ENCODE data around the gene TMEM176A. TPM values are rescaled to one million over a fixed set of nuclear protein-coding genes. Genes with fewer than 3 reads are reported as not detected.
A peak's percentile ranks its signal among the peaks of the same experiment; 100 is the strongest.

The TMEM176A gene
- total and polyA plus RNA-seq, 9 donors: 6.2 to 19.4 (median 13.8) TPM

DNA sequence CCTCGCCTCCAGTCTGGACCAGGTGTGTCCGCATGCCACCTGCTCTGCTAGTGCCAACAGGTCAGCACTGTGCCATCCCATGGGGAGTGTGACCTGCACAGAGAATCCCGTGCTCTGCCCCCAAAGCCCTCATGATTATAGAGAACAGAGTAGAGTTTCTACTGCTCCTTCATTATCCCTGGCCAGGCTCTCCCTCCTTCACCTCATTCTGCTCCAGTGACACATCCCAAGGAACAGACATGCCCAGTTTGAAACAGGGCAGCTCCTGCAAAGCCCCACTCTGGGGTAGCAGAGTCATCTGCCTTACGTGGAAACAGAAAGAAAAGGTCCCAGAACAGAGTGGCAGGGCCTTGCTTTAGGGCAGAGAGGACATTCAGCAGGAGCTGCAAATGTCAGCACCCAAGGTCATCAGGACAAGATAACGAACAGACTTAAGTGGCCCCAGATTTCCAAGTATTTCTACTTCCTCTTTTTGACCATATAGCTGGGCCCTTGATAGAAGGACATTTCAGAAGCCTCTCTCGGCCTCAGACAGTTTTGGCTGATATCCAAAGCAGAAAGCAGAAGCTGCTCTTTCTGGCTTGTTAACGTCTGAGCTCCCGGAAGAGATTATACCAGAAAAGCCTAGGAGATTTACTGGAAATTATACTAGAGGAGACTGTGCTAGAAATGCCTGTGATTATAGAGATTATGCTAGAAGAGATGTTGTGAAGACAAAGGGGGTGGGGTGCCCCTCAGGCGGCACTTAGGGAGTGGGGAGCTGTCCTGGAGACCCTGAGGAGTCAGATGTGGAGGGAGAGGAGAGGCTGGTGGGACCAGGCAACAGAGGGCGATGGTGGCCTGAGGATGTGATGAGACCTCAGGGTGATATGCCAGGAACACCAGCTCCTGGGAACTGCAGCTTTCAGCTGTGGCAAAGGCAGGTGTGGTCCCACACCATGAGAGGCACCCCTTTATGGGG lies 13.0 kb upstream of the TMEM176A start:
- Histone ChIP-seq H3K36me3 (ENCODE audit: control insufficient read depth, insufficient read depth, low read length) (peaks cover 7% of the 10 kb centered on the region), H3K27ac (ENCODE audit: low read length) (peak overlapping the region; percentile 82), H3K9me3 (replicated peaks; ENCODE audit: control insufficient read depth, low read depth, low read length) (no peaks in the 10 kb centered on the region), H3K27me3 (ENCODE audit: control insufficient read depth, insufficient read depth, low read length) (no peaks in the 10 kb centered on the region), H3K4me3 (ENCODE audit: low read length) (no peak overlapping the region), H3K4me1 (ENCODE audit: control insufficient read depth, insufficient read depth, low read length) (peaks cover 48% of the 10 kb centered on the region)
- peak; percentile 92 for DNase-seq
- 26% methylated on average over 8 of the region's 10 CpGs for WGBS (ENCODE audit: insufficient coverage)

DNA sequence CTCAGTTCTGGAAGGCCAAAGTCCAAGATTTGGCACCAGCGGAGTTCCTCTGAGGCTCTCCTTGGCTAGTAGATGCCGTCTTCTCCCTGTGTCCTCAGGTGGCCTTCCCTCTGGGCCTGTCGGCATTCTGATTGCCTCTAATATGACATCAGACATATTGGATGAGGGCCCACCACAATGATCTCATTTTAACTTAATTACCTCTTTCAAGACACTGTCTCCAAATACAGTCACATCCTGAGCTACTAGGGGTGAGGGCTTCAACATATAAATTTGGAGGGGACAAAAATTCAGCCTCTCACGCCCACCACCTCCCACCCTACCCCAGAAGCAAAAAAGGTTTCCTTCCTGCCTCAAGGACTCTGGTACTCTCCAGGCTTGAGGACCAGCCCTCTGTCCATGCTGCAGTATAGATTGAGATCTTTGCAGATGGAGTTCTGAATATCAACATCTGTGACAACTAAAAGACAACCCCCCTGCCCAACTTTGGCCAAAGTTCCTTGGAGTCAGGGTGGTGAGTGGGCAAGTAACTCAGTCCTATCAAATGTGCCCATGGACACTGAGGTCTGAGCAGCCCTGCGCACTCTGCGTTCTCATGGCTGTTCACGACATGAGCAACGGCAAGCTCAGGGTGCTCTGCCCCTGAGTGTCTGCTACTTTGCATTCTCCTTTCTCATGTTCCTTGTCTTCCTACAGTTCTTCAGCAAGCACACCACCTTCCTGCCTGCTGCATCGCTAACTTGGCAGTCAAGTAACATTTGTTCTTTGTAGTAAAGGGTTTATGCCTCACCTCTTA lies 11.9 kb upstream of the TMEM176A start:
- H3K36me3 ChIP-seq (ENCODE audit: control insufficient read depth, insufficient read depth, low read length): peaks cover 10% of the 10 kb centered on the region
- H3K27me3 ChIP-seq (ENCODE audit: control insufficient read depth, insufficient read depth, low read length): no peaks in the 10 kb centered on the region
- peaks cover 48% of the 10 kb centered on the region for H3K4me1 ChIP-seq (ENCODE audit: control insufficient read depth, insufficient read depth, low read length)
- no peaks in the 10 kb centered on the region for H3K9me3 ChIP-seq (replicated peaks; ENCODE audit: control insufficient read depth, low read depth, low read length)
- DNase-seq: peak; percentile 89
- 54% methylated on average over 5 of the region's 9 CpGs for WGBS (ENCODE audit: insufficient coverage)
- peak overlapping the region; percentile 82 for H3K27ac ChIP-seq (ENCODE audit: low read length)
- no peak overlapping the region for H3K4me3 ChIP-seq (ENCODE audit: low read length)

DNA sequence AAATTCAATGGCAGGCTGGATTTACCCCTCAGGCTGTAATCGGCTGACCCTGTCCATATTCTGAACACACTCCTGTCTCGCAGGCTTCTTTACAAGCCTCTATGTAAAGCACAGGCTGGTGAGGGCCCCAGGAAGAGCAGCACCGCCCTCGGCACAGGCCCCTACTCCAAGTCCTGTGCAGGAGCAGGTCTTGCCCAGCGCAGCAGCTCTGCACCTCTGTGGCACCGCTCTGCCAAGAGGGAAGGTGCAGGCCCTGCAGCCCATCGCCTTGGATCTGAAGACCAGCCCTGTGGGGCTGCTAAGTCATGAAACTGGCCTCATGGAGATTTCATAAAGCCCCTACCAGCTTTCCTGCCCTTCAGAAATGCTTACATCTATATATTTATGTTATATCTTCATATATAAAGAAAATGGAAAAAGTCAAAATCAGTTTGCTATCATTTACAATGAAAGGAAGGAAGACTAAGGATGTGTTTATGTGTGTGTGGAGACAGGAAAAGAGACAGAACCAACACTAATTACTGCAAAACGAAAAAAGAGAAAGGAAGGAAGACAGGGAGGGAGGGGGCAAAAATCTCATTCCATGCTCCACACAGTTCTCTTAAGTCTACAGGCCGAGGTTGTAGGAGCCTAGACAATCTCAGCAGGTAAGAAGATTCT lies 10.0 kb upstream of the TMEM176A start:
- Histone ChIP-seq H3K4me1 (ENCODE audit: control insufficient read depth, insufficient read depth, low read length) (peaks cover 32% of the 10 kb centered on the region), H3K27me3 (ENCODE audit: control insufficient read depth, insufficient read depth, low read length) (no peaks in the 10 kb centered on the region), H3K4me3 (ENCODE audit: low read length) (no peak overlapping the region), H3K27ac (ENCODE audit: low read length) (no peak overlapping the region), H3K9me3 (replicated peaks; ENCODE audit: control insufficient read depth, low read depth, low read length) (no peaks in the 10 kb centered on the region), H3K36me3 (ENCODE audit: control insufficient read depth, insufficient read depth, low read length) (peaks cover 25% of the 10 kb centered on the region)
- WGBS (ENCODE audit: insufficient coverage): 87% methylated on average over 6 of the region's 9 CpGs
- no peak for DNase-seq

DNA sequence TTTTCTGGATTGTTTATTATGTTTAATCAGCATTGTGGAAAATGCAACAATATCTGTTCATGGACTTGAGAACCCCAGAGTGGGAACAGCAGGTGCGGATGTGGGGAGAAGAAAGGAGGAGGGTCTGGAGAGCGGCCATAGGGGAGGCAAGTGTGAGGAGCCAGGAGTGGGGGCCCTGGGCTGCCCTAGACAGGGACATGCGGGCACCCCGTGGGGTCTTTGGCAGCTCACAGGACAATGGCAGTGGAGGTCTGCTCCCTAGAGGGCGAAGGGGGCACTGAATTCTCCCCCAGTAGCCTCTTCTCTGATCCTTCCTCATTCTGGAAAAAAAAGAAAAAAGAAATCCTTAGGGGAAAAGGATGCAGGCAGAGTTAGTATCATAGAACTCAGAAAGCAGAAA lies 9.3 kb upstream of the TMEM176A start:
- Histone ChIP-seq H3K9me3 (replicated peaks; ENCODE audit: control insufficient read depth, low read depth, low read length) (no peaks in the 10 kb centered on the region), H3K4me3 (ENCODE audit: low read length) (no peak overlapping the region), H3K36me3 (ENCODE audit: control insufficient read depth, insufficient read depth, low read length) (peaks cover 28% of the 10 kb centered on the region), H3K4me1 (ENCODE audit: control insufficient read depth, insufficient read depth, low read length) (peaks cover 28% of the 10 kb centered on the region), H3K27ac (ENCODE audit: low read length) (no peak overlapping the region), H3K27me3 (ENCODE audit: control insufficient read depth, insufficient read depth, low read length) (no peaks in the 10 kb centered on the region)
- WGBS (ENCODE audit: insufficient coverage): 66% methylated on average over 4 of the region's 5 CpGs
- no peak for DNase-seq

DNA sequence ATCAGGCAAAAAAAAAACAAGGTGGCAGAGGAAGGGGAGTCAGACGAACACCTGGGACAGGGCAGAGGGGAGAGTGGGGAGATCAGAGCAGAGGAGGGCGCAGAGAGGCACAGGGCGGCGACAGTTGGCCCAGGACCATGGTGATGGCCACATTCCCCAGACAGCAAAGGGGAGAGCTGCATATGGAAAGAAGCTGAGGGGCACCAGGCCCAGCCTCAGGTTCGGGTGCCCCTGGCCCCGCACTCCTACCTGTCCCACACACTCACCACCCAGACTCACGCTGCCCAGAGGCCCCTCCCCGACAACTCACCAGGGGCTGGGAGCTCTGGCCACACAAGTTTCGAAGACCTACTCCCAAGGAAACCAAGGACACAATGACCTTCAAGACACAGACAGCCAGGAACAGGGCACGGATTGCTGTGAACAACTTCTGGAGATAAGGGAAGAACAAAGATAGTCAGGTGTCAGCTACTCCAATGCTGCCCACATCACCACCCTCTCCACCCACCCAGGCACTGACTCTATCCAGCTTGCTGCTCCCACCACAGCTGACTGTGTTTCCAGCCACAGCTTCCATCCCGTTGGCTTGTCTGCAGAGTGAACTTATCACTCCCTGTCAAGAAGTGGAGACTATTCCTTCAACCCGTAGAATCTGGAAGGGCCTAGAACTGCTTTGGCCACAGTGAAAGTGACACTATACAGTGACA lies 8.7 kb upstream of the TMEM176A start:
- H3K36me3 ChIP-seq (ENCODE audit: control insufficient read depth, insufficient read depth, low read length): peaks cover 28% of the 10 kb centered on the region
- H3K9me3 ChIP-seq (replicated peaks; ENCODE audit: control insufficient read depth, low read depth, low read length): no peaks in the 10 kb centered on the region
- WGBS (ENCODE audit: insufficient coverage): 92% methylated on average over 5 of the region's 12 CpGs
- H3K27me3 ChIP-seq (ENCODE audit: control insufficient read depth, insufficient read depth, low read length): no peaks in the 10 kb centered on the region
- H3K27ac ChIP-seq (ENCODE audit: low read length): no peak overlapping the region
- H3K4me1 ChIP-seq (ENCODE audit: control insufficient read depth, insufficient read depth, low read length): peaks cover 24% of the 10 kb centered on the region
- no peak overlapping the region for H3K4me3 ChIP-seq (ENCODE audit: low read length)
- no peak for DNase-seq

DNA sequence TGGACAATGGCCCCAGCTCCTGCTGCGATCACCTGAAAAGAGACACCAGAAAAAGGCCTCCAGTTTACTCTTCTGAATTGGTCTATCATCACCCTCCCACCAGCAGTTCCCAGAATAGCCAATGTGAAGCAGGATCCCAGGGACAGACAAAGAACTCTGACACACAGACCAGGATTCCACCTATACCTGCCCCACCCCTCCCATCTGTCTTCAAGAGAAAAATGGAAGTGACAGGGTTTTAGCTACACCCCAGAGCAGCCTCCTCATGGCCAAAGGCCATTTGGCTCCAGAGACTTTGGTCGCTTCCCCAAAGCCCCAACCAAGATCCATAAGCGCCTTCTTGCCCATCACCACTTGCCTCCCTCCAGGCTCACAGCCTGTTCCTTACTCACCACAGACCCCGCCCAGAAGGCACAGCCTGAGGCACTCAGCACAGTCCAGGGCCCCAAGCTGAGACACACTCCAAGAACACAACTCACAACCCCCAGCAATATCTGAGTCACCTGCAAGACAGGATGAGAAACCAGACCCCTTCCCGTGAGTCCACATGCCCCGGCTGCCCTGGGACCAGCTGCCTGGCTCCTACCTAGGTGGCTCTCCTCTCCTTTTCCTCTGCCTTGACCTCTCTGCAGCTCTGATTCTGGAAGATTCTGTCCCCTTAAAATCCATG lies 6.9 kb upstream of the TMEM176A start:
- Histone ChIP-seq H3K4me3 (ENCODE audit: low read length) (no peak overlapping the region), H3K36me3 (ENCODE audit: control insufficient read depth, insufficient read depth, low read length) (peaks cover 28% of the 10 kb centered on the region), H3K9me3 (replicated peaks; ENCODE audit: control insufficient read depth, low read depth, low read length) (no peaks in the 10 kb centered on the region), H3K27ac (ENCODE audit: low read length) (no peak overlapping the region), H3K27me3 (ENCODE audit: control insufficient read depth, insufficient read depth, low read length) (peaks cover 3% of the 10 kb centered on the region), H3K4me1 (ENCODE audit: control insufficient read depth, insufficient read depth, low read length) (peaks cover 6% of the 10 kb centered on the region)
- DNase-seq: no peak
- 79% methylated on average over 5 of the region's 6 CpGs for WGBS (ENCODE audit: insufficient coverage)

DNA sequence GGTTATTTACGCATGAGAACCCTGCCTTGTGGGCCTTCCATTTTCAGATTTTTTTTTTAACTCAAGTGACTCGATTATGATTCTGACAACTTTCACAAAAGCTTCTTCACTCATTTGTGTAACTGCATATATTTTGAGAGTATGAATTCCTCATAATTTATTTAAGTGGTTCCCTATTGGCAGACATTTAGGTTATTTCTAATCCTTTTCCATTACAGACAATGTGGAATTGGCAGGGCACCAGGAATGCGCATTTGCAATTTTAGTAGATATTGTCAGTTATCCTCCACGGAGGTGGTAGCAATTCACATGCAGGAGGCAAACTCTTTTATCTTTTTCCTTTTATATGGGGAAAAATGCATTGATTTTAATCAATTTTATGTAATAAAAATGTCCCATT lies 2.9 kb upstream of the TMEM176A start:
- peak; percentile 24 for DNase-seq
- peaks cover 24% of the 10 kb centered on the region for H3K4me1 ChIP-seq (ENCODE audit: control insufficient read depth, insufficient read depth, low read length)
- H3K9me3 ChIP-seq (replicated peaks; ENCODE audit: control insufficient read depth, low read depth, low read length): no peaks in the 10 kb centered on the region
- peaks cover 31% of the 10 kb centered on the region for H3K27me3 ChIP-seq (ENCODE audit: control insufficient read depth, insufficient read depth, low read length)
- no peak overlapping the region for H3K4me3 ChIP-seq (ENCODE audit: low read length)
- H3K36me3 ChIP-seq (ENCODE audit: control insufficient read depth, insufficient read depth, low read length): peaks cover 21% of the 10 kb centered on the region
- H3K27ac ChIP-seq (ENCODE audit: low read length): no peak overlapping the region
- WGBS (ENCODE audit: insufficient coverage): no CpG with 5 or more reads among the region's 4 CpGs

DNA sequence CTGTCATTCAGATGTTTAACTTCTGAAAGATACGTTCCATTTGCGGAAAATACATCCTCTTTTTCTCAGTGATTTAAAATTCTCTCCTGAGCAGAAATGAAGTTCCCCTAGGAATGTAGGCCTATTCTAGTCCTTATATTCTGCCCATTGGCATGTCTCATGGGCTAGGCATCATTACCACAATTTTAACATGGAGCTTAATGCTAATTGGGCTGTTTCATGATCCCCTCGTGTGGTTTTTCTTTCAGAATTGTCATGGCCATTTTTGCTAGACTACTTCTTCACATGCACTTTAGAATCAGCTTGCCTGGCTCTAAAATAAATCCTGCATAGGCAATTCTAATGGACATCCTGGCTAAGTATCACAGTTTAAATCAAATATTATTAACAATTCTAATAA lies 1.4 kb upstream of the TMEM176A start:
- Histone ChIP-seq H3K36me3 (ENCODE audit: control insufficient read depth, insufficient read depth, low read length) (peaks cover 17% of the 10 kb centered on the region), H3K27ac (ENCODE audit: low read length) (no peak overlapping the region), H3K27me3 (ENCODE audit: control insufficient read depth, insufficient read depth, low read length) (peaks cover 33% of the 10 kb centered on the region), H3K4me3 (ENCODE audit: low read length) (peak overlapping the region; percentile 49), H3K4me1 (ENCODE audit: control insufficient read depth, insufficient read depth, low read length) (peaks cover 35% of the 10 kb centered on the region), H3K9me3 (replicated peaks; ENCODE audit: control insufficient read depth, low read depth, low read length) (no peaks in the 10 kb centered on the region)
- WGBS (ENCODE audit: insufficient coverage): no CpG with 5 or more reads among the region's 3 CpGs
- no peak for DNase-seq

All from muscle of leg (tissue), 11 donors.